Astrocyte of the cerebellum (primary cell): ENCODE measurements around the gene HPS1.

ENCODE experiments used
- DNase-seq: peaks from one replicate; pipeline ENCODE4 v3.0.0-alpha.2; 2011; ENCODE audit warnings: low read depth
- H3K4me3 ChIP-seq: 2 replicates; pipeline ENCODE4 v1.5.1; 2011; ENCODE audit warnings: mild to moderate bottlenecking, low read depth, low read length, moderate library complexity
- CTCF ChIP-seq: IDR thresholded peaks from 2 replicates; pipeline ENCODE4 v1.5.1; 2012; ENCODE audit warnings: low read length, low read depth, moderate library complexity, mild to moderate bottlenecking; ENCODE audit errors: missing control alignments
- in situ Hi-C: cut with HindIII; loops from 2 replicates; pipeline ENCODE4 v1.10.0; 2017; ENCODE audit warnings: low sequenced_read_pairs

The HPS1 gene

DNA sequence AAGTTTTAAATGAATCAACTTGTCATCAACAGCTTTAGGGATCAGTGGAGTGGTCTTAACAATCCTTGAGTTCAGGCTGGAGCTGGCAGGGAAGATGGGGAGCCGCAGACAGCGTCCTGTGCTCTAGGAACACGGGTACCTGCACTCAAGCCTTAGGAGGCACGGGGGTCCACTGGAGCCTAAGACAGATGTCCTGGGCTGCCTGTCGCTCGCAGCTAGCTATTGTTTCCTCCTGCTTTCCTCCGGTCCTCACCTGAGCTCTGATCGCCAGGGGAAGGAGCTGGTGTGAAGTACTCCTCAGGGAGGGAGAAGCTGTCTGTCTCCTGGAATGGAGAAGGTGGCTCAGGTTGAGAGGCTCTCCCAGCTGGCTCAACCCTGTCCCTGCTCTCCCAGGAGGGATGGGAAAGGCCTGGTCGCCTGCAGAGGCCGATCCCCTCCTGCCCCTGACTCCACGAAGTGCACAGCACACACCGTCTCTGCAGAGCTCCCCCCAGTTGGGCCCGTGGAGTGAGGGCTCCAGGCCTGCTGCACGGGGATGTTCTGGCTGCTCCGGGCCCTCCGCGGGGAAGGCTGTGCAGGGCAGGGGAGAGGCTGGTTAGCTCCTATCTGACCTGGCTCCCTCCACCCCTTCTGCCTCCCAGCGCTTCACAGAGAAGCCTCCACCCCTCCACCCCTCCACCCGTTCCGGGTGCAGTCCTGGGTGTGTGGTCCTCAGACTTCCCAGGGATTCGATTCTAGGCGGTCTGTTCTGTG lies 17.2 kb downstream of the HPS1 start:
- no peak for DNase-seq
- H3K4me3 ChIP-seq: no peak overlapping the region

GRCh38 chr10:98427011-98427515 lies 19.7 kb downstream of the HPS1 start:
- H3K4me3 ChIP-seq: no peak overlapping the region
- in situ Hi-C loops: no loop called here
- no peak for TF ChIP-seq CTCF
- DNase-seq: no peak

More for the DNA sequence above, 17.2 kb downstream of the HPS1 start:
- in situ Hi-C loops: no loop called here
- TF ChIP-seq CTCF: no peak

DNA sequence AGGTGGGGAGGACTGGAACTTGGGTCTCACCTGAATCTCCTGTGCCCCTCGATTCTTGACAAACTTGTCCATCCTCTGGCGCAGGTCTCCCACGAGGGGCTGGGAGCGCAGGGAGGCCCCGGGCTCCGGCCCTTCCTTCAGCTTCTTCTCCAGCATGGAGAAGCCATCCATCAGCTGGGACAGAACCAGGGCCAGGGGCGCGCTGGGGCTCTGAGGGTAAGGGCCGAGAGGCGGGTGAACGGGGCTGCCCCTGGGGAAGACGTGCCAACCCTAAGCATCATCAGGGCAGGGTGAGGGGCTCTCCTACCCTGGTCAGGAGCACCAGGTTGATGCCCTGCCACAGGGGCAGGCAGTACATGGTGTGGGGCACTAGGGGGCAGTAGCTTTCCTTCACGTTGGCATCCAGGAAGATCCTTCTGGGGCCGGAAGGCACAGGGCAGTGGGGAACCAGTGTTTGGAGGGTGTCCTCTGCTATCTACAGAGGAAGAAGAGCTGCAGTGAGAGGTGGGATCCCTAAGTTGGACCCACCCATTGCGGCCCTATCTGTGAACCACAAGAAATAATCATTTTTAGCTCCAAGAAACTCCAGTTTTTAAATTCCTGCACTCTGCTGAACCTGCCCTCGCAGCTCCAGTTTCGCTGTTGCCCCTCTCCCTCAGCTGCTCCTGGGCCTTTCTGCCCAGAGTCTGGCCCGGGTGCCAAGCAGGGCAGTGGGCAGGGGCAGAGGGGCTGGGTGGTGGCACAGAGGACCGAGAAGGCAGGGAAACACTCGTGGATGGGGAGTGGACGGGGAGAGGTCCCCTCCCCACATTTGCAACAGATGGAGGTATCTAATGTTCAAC lies 21.0 kb downstream of the HPS1 start:
- DNase-seq: no peak

GRCh38 chr10:98424295-98425254 lies 22.2 kb downstream of the HPS1 start:
- in situ Hi-C loops: no loop called here
- TF ChIP-seq CTCF: no peak
- no peak overlapping the region for H3K4me3 ChIP-seq

More for the DNA sequence above, 21.0 kb downstream of the HPS1 start:
- no peak overlapping the region for H3K4me3 ChIP-seq
- TF ChIP-seq CTCF: peak; percentile 61
- in situ Hi-C loops: no loop called here

DNA sequence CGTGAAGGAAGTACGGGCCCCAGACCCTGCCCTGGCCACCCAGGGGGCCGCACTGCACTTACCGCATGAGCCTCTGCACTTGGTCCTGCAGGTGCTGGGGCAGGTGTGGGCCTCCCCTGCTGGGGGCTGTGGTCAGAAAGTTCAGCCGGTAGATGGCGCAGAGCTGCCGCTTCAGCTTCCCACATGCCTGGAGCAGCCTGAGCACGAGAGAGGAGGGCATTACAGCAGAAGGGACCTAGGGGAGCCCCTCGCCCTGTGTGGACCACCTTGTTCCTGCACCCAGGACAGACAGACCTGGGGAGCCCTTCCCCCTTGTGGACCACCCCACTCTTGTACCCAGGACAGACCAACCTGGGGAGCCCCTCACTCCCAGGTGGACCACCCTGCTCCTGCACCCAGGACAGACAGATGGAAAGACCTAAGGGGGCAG lies 23.0 kb downstream of the HPS1 start:
- no peak overlapping the region for H3K4me3 ChIP-seq
- peak; percentile 5 for TF ChIP-seq CTCF
- DNase-seq: no peak
- in situ Hi-C loops: no loop called here

More at GRCh38 chr10:98424295-98425254, 22.2 kb downstream of the HPS1 start:
- no peak for DNase-seq

- in situ Hi-C loops: no loop called here
- TF ChIP-seq CTCF: no peak
- DNase-seq: no peak
Measured at GRCh38 chr10:98422182-98422581, 24.6 kb downstream of the HPS1 start.

More at GRCh38 chr10:98422182-98422581, 24.6 kb downstream of the HPS1 start:
- no peak overlapping the region for H3K4me3 ChIP-seq
